ENCODE results near the gene VWC2L.

DNA sequence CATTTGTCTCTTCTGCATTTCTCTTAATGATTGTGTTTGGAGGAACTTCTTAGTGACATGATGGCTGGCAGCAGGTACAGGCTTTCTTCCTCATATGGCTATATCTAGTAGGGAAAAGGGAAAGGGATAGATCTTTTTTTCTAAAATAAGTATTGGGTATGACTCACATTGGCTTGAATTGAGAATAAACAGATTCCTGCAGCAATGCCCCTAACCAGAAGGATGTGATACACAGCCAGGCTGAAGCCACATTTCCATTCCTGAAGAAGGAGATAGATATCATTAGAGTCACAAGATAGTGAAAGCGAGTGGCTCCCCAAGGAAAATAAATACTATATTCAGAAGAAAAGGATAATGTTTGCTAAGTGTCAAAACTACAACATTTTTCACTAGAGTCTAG, 61.1 kb downstream of the VWC2L start:
- TF ChIP-seq POLR2AphosphoS5 (IDR thresholded peaks at IDR 0.05; ENCODE audit: low read depth, low read length) = no peak
- TF ChIP-seq SIN3A (IDR thresholded peaks at IDR 0.05; ENCODE audit: borderline replicate concordance, insufficient read depth, low read length) = no peak
